ENCODE measurements around the gene CFAP61. TPM values are rescaled to one million over a fixed set of nuclear protein-coding genes. Genes with fewer than 3 reads are reported as not detected.
A peak's percentile ranks its signal among the peaks of the same experiment; 100 is the strongest.

CFAP61 gene
- total and polyA plus RNA-seq, 2 experiments from 2014 or later: 0.21 TPM; not detected in 1

- no peak overlapping the region for H3K27ac Mint-ChIP-seq
- H3K9me2 ChIP-seq (ENCODE audit: insufficient read depth): peaks cover 3% of the 10 kb centered on the region; the same call in 1 of the 2 replicates
- no peak overlapping the region for H3K4me2 ChIP-seq
- H2AFZ ChIP-seq: no peak overlapping the region
- H3K27ac ChIP-seq (ENCODE audit: low read depth): no peak overlapping the region
- ATAC-seq: peak; percentile 35
- DNase-seq (ENCODE audit: low spot score): no peak
- H3K4me3 ChIP-seq: no peak overlapping the region
- peaks cover 5% of the 10 kb centered on the region; the same call in 2 of the 3 replicates for H3K9me3 Mint-ChIP-seq
- H3K4me1 Mint-ChIP-seq: peaks cover 2% of the 10 kb centered on the region; the same call in 1 of the 3 replicates
- peaks cover 4% of the 10 kb centered on the region for H3K27me3 Mint-ChIP-seq (ENCODE audit: insufficient read depth, low read depth, poor library complexity)
- no peaks in the 10 kb centered on the region for H3K27me3 ChIP-seq (ENCODE audit: insufficient read depth)
- H3F3A ChIP-seq (replicated peaks; ENCODE audit: low read depth): no peaks in the 10 kb centered on the region
- H4K20me1 ChIP-seq (replicated peaks; ENCODE audit: insufficient read depth): no peaks in the 10 kb centered on the region
- no peak for TF ChIP-seq REST (IDR thresholded peaks at IDR 0.05; ENCODE audit: unreplicated experiment)
- TF ChIP-seq ETS1 (IDR thresholded peaks at IDR 0.05): no peak
- TF ChIP-seq EZH2 (IDR thresholded peaks at IDR 0.05; ENCODE audit: low read depth, unreplicated experiment): no peak
- TF ChIP-seq STAT1 (IDR thresholded peaks at IDR 0.05; ENCODE audit: unreplicated experiment): no peak
- TF ChIP-seq ZNF114 (CRISPR knock-in tag; IDR thresholded peaks at IDR 0.05): no peak
- no peak for TF ChIP-seq POLR2AphosphoS5 (IDR thresholded peaks at IDR 0.05; ENCODE audit: low read depth)
- TF ChIP-seq ZNF462 (CRISPR knock-in tag; IDR thresholded peaks at IDR 0.05): no peak
- TF ChIP-seq EZH2phosphoT487 (IDR thresholded peaks at IDR 0.05; ENCODE audit: unreplicated experiment): no peak
- TF ChIP-seq ZNF331 (CRISPR knock-in tag; IDR thresholded peaks at IDR 0.05; ENCODE audit: low read depth): no peak
- TF ChIP-seq JUNB (IDR thresholded peaks at IDR 0.05; ENCODE audit: unreplicated experiment): no peak
- TF ChIP-seq CREB1 (CRISPR knock-in tag; IDR thresholded peaks at IDR 0.05; ENCODE audit: low read depth): no peak
- TF ChIP-seq CTCF (conservative IDR thresholded peaks at IDR 0.05; ENCODE audit: low read depth in 2 of 2): no peak
- TF ChIP-seq NANOG (IDR thresholded peaks at IDR 0.05; ENCODE audit: borderline replicate concordance): no peak
- H3K4me3 Mint-ChIP-seq: no peak overlapping the region
- H3K79me2 ChIP-seq (replicated peaks; ENCODE audit: insufficient read depth): no peaks in the 10 kb centered on the region
- H3K36me3 ChIP-seq (ENCODE audit: insufficient read depth): no peaks in the 10 kb centered on the region
- no peaks in the 10 kb centered on the region for H3K4me1 ChIP-seq (ENCODE audit: insufficient read depth)
- H3K36me3 Mint-ChIP-seq (ENCODE audit: low read depth): no peaks in the 10 kb centered on the region; the same call in 2 of the 3 replicates
Observed at GRCh38 chr20:20231528-20232298, 179.4 kb downstream of the CFAP61 start.

Measured in GM23338 (cell line).